Endothelial cell of umbilical vein (primary cell): ENCODE data around the gene PTPRT. TPM values are rescaled to one million over a fixed set of nuclear protein-coding genes. Genes with fewer than 3 reads are reported as not detected.

Experiments
- BruUV-seq: library from RNA; stranded (reverse); fragments of 400-500 nt; replicated peaks from 2 replicates; lab custom pipeline; 2021; lab: Mats Ljungman, UMichigan
- CTCF ChIA-PET: fragments of 300-600, 350-600 bp; sonication (Branson Sonifier 250); formaldehyde crosslinking; loops from one replicate; lab custom pipeline; 2021; ENCODE audit warnings: antibody characterized with exemption, inconsistent platforms; lab: Charles Lee
- POLR2A ChIA-PET: fragments of 300-600, 350-600 bp; sonication (Branson Sonifier 250); formaldehyde crosslinking; loops from one replicate; lab custom pipeline; 2021; ENCODE audit warnings: antibody characterized with exemption, inconsistent platforms; lab: Charles Lee
- DNase-seq: peaks from one replicate; pipeline ENCODE4 v3.0.0-alpha.2; 2011; ENCODE audit warnings: low read depth, low spot score
- FAIRE-seq: peaks from 2 replicates; lab custom pipeline; 2011; peaks lifted over from hg19 to GRCh38; lab: Jason Lieb, UNC
- H2AFZ ChIP-seq: 2 replicates; pipeline ENCODE4 v1.6.0; 2012; ENCODE audit warnings: low read depth, low read length, control low read depth, inconsistent platforms
- H3K27ac ChIP-seq: 2 replicates; pipeline ENCODE4 v1.5.1; 2011; ENCODE audit warnings: low read depth, mild to moderate bottlenecking, control low read depth, low read length, moderate library complexity; ENCODE audit not compliant: insufficient read depth
- H3K27me3 ChIP-seq, 2 experiments: 2 replicates each; pipeline versions ENCODE4 v1.6.0 to v1.6.1; 2011; ENCODE audit warnings: low read length in 2 of 2, mixed read lengths in 1 of 2; ENCODE audit not compliant: control insufficient read depth in 2 of 2, insufficient read depth in 2 of 2
- H3K36me3 ChIP-seq, 2 experiments: 2 replicates in 1 of 2; 3 replicates in 1 of 2; pipeline ENCODE4 v1.5.1; 2011; ENCODE audit warnings: low read length in 2 of 2, mild to moderate bottlenecking in 1 of 2, moderate library complexity in 1 of 2; ENCODE audit not compliant: control insufficient read depth in 2 of 2, insufficient read depth in 2 of 2; ENCODE audit errors: extremely low read depth in 1 of 2
- H3K4me1 ChIP-seq: 3 replicates; pipeline ENCODE4 v1.5.1; 2011; ENCODE audit warnings: mild to moderate bottlenecking, low read length; ENCODE audit not compliant: control insufficient read depth, insufficient read depth; ENCODE audit errors: extremely low read depth
- H3K4me2 ChIP-seq: 2 replicates; pipeline ENCODE4 v1.6.1; 2011; ENCODE audit warnings: low read length, control low read depth, mixed read lengths; ENCODE audit not compliant: insufficient read depth
- H3K4me3 ChIP-seq, 3 experiments: fragments of 200-600 bp in 1 of 3; sonication (generic), shearing (Covaris generic) in 1 of 3; replicated peaks in 1 of 3; 2 replicates each; pipeline ENCODE4 v1.5.1; 2011 to 2016; ENCODE audit warnings: control low read depth in 3 of 3, low read length in 3 of 3, mild to moderate bottlenecking in 2 of 3, inconsistent platforms in 1 of 3, low read depth in 1 of 3, moderate library complexity in 1 of 3; ENCODE audit not compliant: insufficient read depth in 1 of 3
- H3K79me2 ChIP-seq: 2 replicates; pipeline ENCODE4 v1.6.0; 2012; ENCODE audit warnings: low read length, inconsistent platforms; ENCODE audit not compliant: control insufficient read depth, insufficient read depth
- H3K9ac ChIP-seq: replicated peaks from 2 replicates; pipeline ENCODE3; 2011; ENCODE audit warnings: low read length, control low read depth; ENCODE audit not compliant: insufficient read depth; ENCODE audit errors: extremely low read depth
- H3K9me1 ChIP-seq: replicated peaks from 3 replicates; pipeline ENCODE4 v1.6.0; 2011; ENCODE audit warnings: mild to moderate bottlenecking, low read length; ENCODE audit not compliant: control insufficient read depth, insufficient read depth; ENCODE audit errors: extremely low read depth
- H3K9me3 ChIP-seq: replicated peaks from 2 replicates; pipeline ENCODE4 v1.5.1; 2012; ENCODE audit warnings: low read length, inconsistent platforms; ENCODE audit not compliant: control insufficient read depth, insufficient read depth
- H4K20me1 ChIP-seq: replicated peaks from 2 replicates; pipeline ENCODE3; 2011; ENCODE audit warnings: mild to moderate bottlenecking, low read length; ENCODE audit not compliant: control insufficient read depth, insufficient read depth; ENCODE audit errors: extremely low read depth
- CTCF ChIP-seq, 2 donors: IDR thresholded peaks; 1 replicate in 1 of 2; 2 replicates in 1 of 2; pipeline ENCODE4 v1.5.1; 2011; ENCODE audit warnings: low read length in 2 of 2, mild to moderate bottlenecking in 2 of 2, moderate library complexity in 2 of 2, control low read depth in 1 of 2, inconsistent platforms in 1 of 2, low read depth in 1 of 2; ENCODE audit not compliant: insufficient read depth in 1 of 2; ENCODE audit errors: extremely low read depth in 1 of 2
- EZH2 ChIP-seq: IDR thresholded peaks from 2 replicates; pipeline ENCODE4 v1.6.1; 2012; ENCODE audit warnings: borderline replicate concordance, low read depth, mild to moderate bottlenecking, moderate library complexity, low read length, inconsistent platforms; ENCODE audit not compliant: severe bottlenecking
- FOS ChIP-seq: IDR thresholded peaks from 2 replicates; pipeline ENCODE4 v1.6.1; 2011; ENCODE audit warnings: mild to moderate bottlenecking, low read length, moderate library complexity, borderline replicate concordance; ENCODE audit not compliant: insufficient read depth
- GATA2 ChIP-seq: IDR thresholded peaks from 2 replicates; pipeline ENCODE4 v1.7.0; 2011; ENCODE audit warnings: low read depth, mild to moderate bottlenecking, moderate library complexity, mixed read lengths, low read length; ENCODE audit not compliant: insufficient read length, insufficient read depth
- JUN ChIP-seq: IDR thresholded peaks from 2 replicates; pipeline ENCODE4 v1.6.1; 2011; ENCODE audit warnings: borderline replicate concordance, low read depth; ENCODE audit not compliant: insufficient read length, insufficient read depth
- MAX ChIP-seq: IDR thresholded peaks from 2 replicates; pipeline ENCODE4 v1.6.1; 2011; ENCODE audit not compliant: insufficient read depth, insufficient read length
- MYC ChIP-seq: IDR thresholded peaks from one replicate; pipeline ENCODE4 v1.6.1; 2011; ENCODE audit warnings: mild to moderate bottlenecking, low read depth, low read length
- POLR2A ChIP-seq: IDR thresholded peaks from 2 replicates; pipeline ENCODE4 v1.6.1; 2012; ENCODE audit warnings: low read depth, mild to moderate bottlenecking, control low read depth, low read length
- POLR2AphosphoS5 ChIP-seq: IDR thresholded peaks from 2 replicates; pipeline ENCODE4 v1.6.1; 2012; ENCODE audit warnings: low read depth, mild to moderate bottlenecking, control low read depth, low read length, moderate library complexity; ENCODE audit not compliant: insufficient read depth
- dilution Hi-C: fragments of 300-500 bp; cut with MboI; formaldehyde crosslinking; loops from one replicate; pipeline ENCODE4 v1.15.0; 2019; ENCODE audit warnings: low sequenced_read_pairs; ENCODE audit not compliant: extremely low pct_ligation_motif_present
- intact Hi-C: fragments of 100-400 bp; cut with micrococcal nuclease; formaldehyde crosslinking; loops from one replicate; pipeline ENCODE4 v1.10.0; 2022
- polyA plus RNA-seq, 4 experiments: library from polyadenylated mRNA; depleted of rRNA in 3 of 4; stranded (reverse) in 3 of 4; unstranded in 1 of 4; fragments of >200 nt; gene quantifications; 2 replicates each; pipeline versions ENCODE4 v1.2.1 to v1.2.3, GENCODE V29; 2011 to 2012; ENCODE audit warnings: missing spikeins in 1 of 4
- total RNA-seq: library from RNA; stranded (reverse); gene quantifications from 2 replicates; pipeline ENCODE4 v1.2.3, GENCODE V29; 2021

PTPRT gene
- total and polyA plus RNA-seq, 2 donors (not counting 3 experiments of a cell fraction or from before 2014, with no cell fraction given), result not detected

- Histone ChIP-seq H4K20me1 (no peaks in the 10 kb centered on the region), H3K4me3 (no peak overlapping the region), H3K9me1 (no peaks in the 10 kb centered on the region), H3K27ac (no peak overlapping the region), H3K79me2 (no peaks in the 10 kb centered on the region), H2AFZ (no peak overlapping the region), H3K4me2 (no peak overlapping the region), H3K27me3 (no peaks in the 10 kb centered on the region), H3K9ac (no peak overlapping the region), H3K36me3 (no peaks in the 10 kb centered on the region), H3K9me3 (peaks cover 10% of the 10 kb centered on the region), H3K4me1 (no peaks in the 10 kb centered on the region)
- CTCF ChIA-PET, result no interaction called here
- POLR2A ChIA-PET, result no interaction called here
- DNase-seq (no peak), FAIRE-seq (no peak)
- intact Hi-C loops (no loop called here), dilution Hi-C loops (no loop called here)
- no TSS peak for BruUV-seq
- no peak for TF ChIP-seq CTCF (IDR thresholded peaks at IDR 0.05; ENCODE audit: extremely low read depth in 1 of 2, insufficient read depth in 1 of 2, low read depth in 1 of 2, low read length in 2 of 2)
Observed at GRCh38 chr20:42556575-42556974, 633.1 kb downstream of the PTPRT start.

- no peak overlapping the region for H3K9ac ChIP-seq
- H3K9me3 ChIP-seq, result peaks cover 3% of the 10 kb centered on the region
- H3K27me3 ChIP-seq, result no peaks in the 10 kb centered on the region
- ChIA-PET CTCF (no interaction called here), POLR2A (no interaction called here)
- no peak overlapping the region for H3K27ac ChIP-seq
- no peak overlapping the region for H3K4me2 ChIP-seq
- H3K4me3 ChIP-seq, result no peak overlapping the region
- no peaks in the 10 kb centered on the region for H3K79me2 ChIP-seq
- DNase-seq, result no peak
- BruUV-seq, result no TSS peak
- H2AFZ ChIP-seq, result no peak overlapping the region
- H3K9me1 ChIP-seq, result no peaks in the 10 kb centered on the region
- dilution Hi-C loops, result no loop called here
- intact Hi-C loops, result no loop called here
- no peaks in the 10 kb centered on the region for H3K4me1 ChIP-seq
- no peaks in the 10 kb centered on the region for H4K20me1 ChIP-seq
- no peak for FAIRE-seq
- no peaks in the 10 kb centered on the region for H3K36me3 ChIP-seq
- TF ChIP-seq EZH2 (no peak), POLR2AphosphoS5 (no peak), MAX (no peak), FOS (no peak), MYC (no peak), CTCF (IDR thresholded peaks at IDR 0.05; ENCODE audit: extremely low read depth in 1 of 2, insufficient read depth in 1 of 2, low read depth in 1 of 2, low read length in 2 of 2) (no peak), JUN (no peak), GATA2 (no peak), POLR2A (no peak)
Observed at GRCh38 chr20:42553374-42553773, 636.3 kb downstream of the PTPRT start.
